H9 (cell line): ENCODE results near the gene LRSAM1. TPM values are rescaled to one million over a fixed set of nuclear protein-coding genes. Genes with fewer than 3 reads are reported as not detected.

Experiments
- DNase-seq: peaks from one replicate; pipeline ENCODE4 v3.0.0-alpha.2; 2017
- H2AFZ ChIP-seq: one replicate; pipeline ENCODE4 v1.6.1; 2013; ENCODE audit warnings: mild to moderate bottlenecking, low read length, control low read depth, moderate library complexity
- H2AK5ac ChIP-seq: 2 replicates; pipeline ENCODE4 v1.6.1; 2013; ENCODE audit warnings: low read length, control low read depth, mixed read lengths; ENCODE audit not compliant: insufficient read length
- H2BK120ac ChIP-seq: one replicate; pipeline ENCODE4 v1.6.1; 2013; ENCODE audit warnings: low read depth, mild to moderate bottlenecking, low read length, control low read depth, inconsistent platforms; ENCODE audit not compliant: poor library complexity, severe bottlenecking
- H2BK12ac ChIP-seq: 2 replicates; pipeline ENCODE4 v1.6.1; 2013; ENCODE audit warnings: low read length, control low read depth, mixed read lengths, low read depth; ENCODE audit not compliant: insufficient read length
- H2BK15ac ChIP-seq: 2 replicates; pipeline ENCODE4 v1.6.1; 2013; ENCODE audit warnings: low read depth, low read length, control low read depth
- H2BK20ac ChIP-seq: one replicate; pipeline ENCODE4 v1.6.1; 2013; ENCODE audit warnings: low read depth, mild to moderate bottlenecking, low read length, control low read depth, inconsistent platforms; ENCODE audit not compliant: poor library complexity, severe bottlenecking
- H2BK5ac ChIP-seq: 2 replicates; pipeline ENCODE4 v1.6.1; 2013; ENCODE audit warnings: low read length, control low read depth, mixed read lengths; ENCODE audit not compliant: insufficient read length
- H3K14ac ChIP-seq: 2 replicates; pipeline ENCODE4 v1.6.1; 2013; ENCODE audit warnings: low read length, control low read depth; ENCODE audit not compliant: insufficient read depth
- H3K18ac ChIP-seq: 2 replicates; pipeline ENCODE4 v1.6.1; 2013; ENCODE audit warnings: low read depth, mild to moderate bottlenecking, mixed read lengths, low read length, control low read depth; ENCODE audit not compliant: insufficient read length
- H3K23ac ChIP-seq: 2 replicates; pipeline ENCODE4 v1.6.1; 2013; ENCODE audit warnings: low read length, control low read depth, mixed read lengths, low read depth; ENCODE audit not compliant: insufficient read length
- H3K23me2 ChIP-seq: 2 replicates; pipeline ENCODE4 v1.6.1; 2013; ENCODE audit warnings: low read depth, mild to moderate bottlenecking, mixed read lengths, low read length, control low read depth; ENCODE audit not compliant: insufficient read length, poor library complexity, severe bottlenecking
- H3K27ac ChIP-seq: 2 replicates; pipeline ENCODE4 v1.5.1; 2013; ENCODE audit warnings: low read length, control low read depth, mixed read lengths, low read depth; ENCODE audit not compliant: insufficient read length
- H3K27me3 ChIP-seq: 2 replicates; pipeline ENCODE4 v1.6.1; 2013; ENCODE audit warnings: low read length, control low read depth, inconsistent platforms; ENCODE audit not compliant: insufficient read depth
- H3K4ac ChIP-seq: 2 replicates; pipeline ENCODE4 v1.6.1; 2013; ENCODE audit warnings: low read depth, mild to moderate bottlenecking, control low read depth, inconsistent platforms, low read length, moderate library complexity
- H3K4me1 ChIP-seq: 2 replicates; pipeline ENCODE4 v1.6.1; 2013; ENCODE audit warnings: low read length, control low read depth, inconsistent platforms; ENCODE audit not compliant: insufficient read depth
- H3K4me2 ChIP-seq: 2 replicates; pipeline ENCODE4 v1.6.1; 2013; ENCODE audit warnings: low read length, control low read depth, mixed read lengths; ENCODE audit not compliant: insufficient read length, insufficient read depth
- H3K56ac ChIP-seq: 2 replicates; pipeline ENCODE4 v1.6.1; 2013; ENCODE audit warnings: low read depth, mild to moderate bottlenecking, mixed read lengths, low read length, control low read depth; ENCODE audit not compliant: insufficient read length
- H3K79me1 ChIP-seq: 2 replicates; pipeline ENCODE4 v1.6.1; 2013; ENCODE audit warnings: low read depth, mild to moderate bottlenecking, moderate library complexity, low read length, control low read depth, inconsistent platforms; ENCODE audit not compliant: insufficient read depth, poor library complexity, severe bottlenecking
- H3K79me2 ChIP-seq: 2 replicates; pipeline ENCODE4 v1.6.1; 2013; ENCODE audit warnings: low read length, control low read depth, inconsistent platforms; ENCODE audit not compliant: insufficient read depth
- H3K9ac ChIP-seq: 2 replicates; pipeline ENCODE4 v1.6.1; 2013; ENCODE audit warnings: low read length, control low read depth, mixed read lengths; ENCODE audit not compliant: insufficient read length; ENCODE audit errors: extremely low read depth
- H3K9me3 ChIP-seq: one replicate; pipeline ENCODE4 v1.6.1; 2013; ENCODE audit warnings: low read depth, low read length, inconsistent platforms; ENCODE audit not compliant: control insufficient read depth
- H3T11ph ChIP-seq: one replicate; pipeline ENCODE4 v1.6.1; 2013; ENCODE audit warnings: mild to moderate bottlenecking, low read length, control low read depth, inconsistent platforms
- H4K20me1 ChIP-seq: one replicate; pipeline ENCODE4 v1.6.1; 2013; ENCODE audit not compliant: control insufficient read depth, insufficient read length, insufficient read depth
- H4K5ac ChIP-seq: 2 replicates; pipeline ENCODE4 v1.6.1; 2013; ENCODE audit warnings: low read depth, mild to moderate bottlenecking, mixed read lengths, low read length, control low read depth; ENCODE audit not compliant: insufficient read length
- H4K8ac ChIP-seq: replicated peaks from 2 replicates; pipeline ENCODE4 v1.6.1; 2013; ENCODE audit warnings: low read length, control low read depth, mixed read lengths, low read depth; ENCODE audit not compliant: insufficient read length
- H4K91ac ChIP-seq: 2 replicates; pipeline ENCODE4 v1.6.1; 2013; ENCODE audit warnings: low read depth, mild to moderate bottlenecking, moderate library complexity, mixed read lengths, low read length, control low read depth; ENCODE audit not compliant: insufficient read length
- H3K27ac Mint-ChIP-seq, 3 experiments: 2 replicates in 2 of 3; 3 replicates in 1 of 3; pipeline ENCODE4 v1.8.0; 2020 to 2021; ENCODE audit warnings: mixed read lengths in 3 of 3, mild to moderate bottlenecking in 1 of 3, moderate library complexity in 1 of 3
- H3K27me3 Mint-ChIP-seq: 2 replicates; pipeline ENCODE4 v1.8.0; 2021; ENCODE audit warnings: low read depth, mild to moderate bottlenecking, moderate library complexity, mixed read lengths
- H3K36me3 Mint-ChIP-seq, 3 experiments: 2 replicates in 2 of 3; 3 replicates in 1 of 3; pipeline ENCODE4 v1.8.0; 2020 to 2021; ENCODE audit warnings: low read depth in 3 of 3, mixed read lengths in 3 of 3; ENCODE audit not compliant: insufficient read depth in 1 of 3
- H3K4me1 Mint-ChIP-seq, 2 experiments: 2 replicates each; pipeline ENCODE4 v1.8.0; 2020; ENCODE audit warnings: mixed read lengths in 2 of 2
- H3K4me3 Mint-ChIP-seq, 2 experiments: 2 replicates in 1 of 2; 3 replicates in 1 of 2; pipeline ENCODE4 v1.8.0; 2020 to 2021; ENCODE audit warnings: mild to moderate bottlenecking in 2 of 2, mixed read lengths in 2 of 2, moderate library complexity in 1 of 2
- H3K9me3 Mint-ChIP-seq, 2 experiments: 2 replicates in 1 of 2; 3 replicates in 1 of 2; pipeline ENCODE4 v1.8.0; 2020; ENCODE audit warnings: mild to moderate bottlenecking in 2 of 2, mixed read lengths in 2 of 2, moderate library complexity in 1 of 2
- WGBS: extraction: QIAGEN DNeasy Blood & Tissue Kit; methylation state at CpG from one replicate; pipeline ENCODE4 v1.1.7; 2013; ENCODE audit warnings: missing lambda C conversion rate, low lambda C conversion rate, mixed read lengths; ENCODE audit not compliant: insufficient read length; ENCODE audit errors: extremely low coverage; 5-methylcytosine and 5-hydroxymethylcytosine counted together
- total RNA-seq: library from RNA; stranded (reverse); gene quantifications from 2 replicates; pipeline ENCODE4 v1.2.1, GENCODE V29; 2021
- TF ChIP-seq, protein P1 (sequence below): fragments of 200-600 bp; sonication (generic); conservative IDR thresholded peaks from 3 replicates; pipeline ENCODE4 v1.8.0; 2021; ENCODE audit warnings: antibody characterized with exemption, mild to moderate bottlenecking

LRSAM1 gene
- total RNA-seq, 1 experiment from 2014 or later: 16.2 TPM

GRCh38 chr9:127438394-127438793 is 12.9 kb upstream of the LRSAM1 start:
- no peak for DNase-seq
- H2BK12ac ChIP-seq: no peak overlapping the region
- no peaks in the 10 kb centered on the region for H3K27me3 ChIP-seq
- Mint-ChIP-seq H3K4me1 (no peaks in the 10 kb centered on the region), H3K27ac (no peak overlapping the region), H3K9me3 (no peaks in the 10 kb centered on the region), H3K27me3 (no peaks in the 10 kb centered on the region), H3K4me3 (no peak overlapping the region), H3K36me3 (peaks cover 45 to 90% (median 71%) of the 10 kb centered on the region in 3 experiments)
- H2BK15ac ChIP-seq: no peak overlapping the region
- H2BK20ac ChIP-seq: no peak overlapping the region
- no peak overlapping the region for H2AK5ac ChIP-seq
- no peak overlapping the region for H3K14ac ChIP-seq
- H2BK120ac ChIP-seq: no peak overlapping the region
- no peak overlapping the region for H3K56ac ChIP-seq
- H4K91ac ChIP-seq: no peak overlapping the region
- no CpG with 5 or more reads among the region's 9 CpGs for WGBS
- H3K79me1 ChIP-seq: no peaks in the 10 kb centered on the region
- H3K4ac ChIP-seq: no peak overlapping the region
- H3K27ac ChIP-seq: no peak overlapping the region
- H4K20me1 ChIP-seq: no peaks in the 10 kb centered on the region
- no peak overlapping the region for H3K9ac ChIP-seq
- no peak overlapping the region for H4K8ac ChIP-seq
- no peak overlapping the region for H2BK5ac ChIP-seq
- H3K9me3 ChIP-seq: no peaks in the 10 kb centered on the region
- no peaks in the 10 kb centered on the region for H3K4me1 ChIP-seq
- H4K5ac ChIP-seq: no peak overlapping the region
- TF ChIP-seq, protein P1, sequence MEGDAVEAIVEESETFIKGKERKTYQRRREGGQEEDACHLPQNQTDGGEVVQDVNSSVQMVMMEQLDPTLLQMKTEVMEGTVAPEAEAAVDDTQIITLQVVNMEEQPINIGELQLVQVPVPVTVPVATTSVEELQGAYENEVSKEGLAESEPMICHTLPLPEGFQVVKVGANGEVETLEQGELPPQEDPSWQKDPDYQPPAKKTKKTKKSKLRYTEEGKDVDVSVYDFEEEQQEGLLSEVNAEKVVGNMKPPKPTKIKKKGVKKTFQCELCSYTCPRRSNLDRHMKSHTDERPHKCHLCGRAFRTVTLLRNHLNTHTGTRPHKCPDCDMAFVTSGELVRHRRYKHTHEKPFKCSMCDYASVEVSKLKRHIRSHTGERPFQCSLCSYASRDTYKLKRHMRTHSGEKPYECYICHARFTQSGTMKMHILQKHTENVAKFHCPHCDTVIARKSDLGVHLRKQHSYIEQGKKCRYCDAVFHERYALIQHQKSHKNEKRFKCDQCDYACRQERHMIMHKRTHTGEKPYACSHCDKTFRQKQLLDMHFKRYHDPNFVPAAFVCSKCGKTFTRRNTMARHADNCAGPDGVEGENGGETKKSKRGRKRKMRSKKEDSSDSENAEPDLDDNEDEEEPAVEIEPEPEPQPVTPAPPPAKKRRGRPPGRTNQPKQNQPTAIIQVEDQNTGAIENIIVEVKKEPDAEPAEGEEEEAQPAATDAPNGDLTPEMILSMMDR: no peak
- H3K4me2 ChIP-seq: no peak overlapping the region
- no peaks in the 10 kb centered on the region for H3K79me2 ChIP-seq
- H3T11ph ChIP-seq: no peak overlapping the region
- H3K23me2 ChIP-seq: no peaks in the 10 kb centered on the region
- H2AFZ ChIP-seq: no peak overlapping the region
- no peak overlapping the region for H3K23ac ChIP-seq
- H3K18ac ChIP-seq: no peak overlapping the region
